Measurements from ENCODE around the gene TCERG1L.

- TF ChIP-seq GATA2 (IDR thresholded peaks at IDR 0.05; ENCODE audit: low read depth, low read length) (no peak), GATA3 (IDR thresholded peaks at IDR 0.05; ENCODE audit: low read depth, low read length) (no peak)
These were observed 137.3 kb downstream of the TCERG1L start for GRCh38 chr10:131174211-131174565.
